DND-41 (cell line): ENCODE measurements around the gene PCED1A.

Source experiments
- ATAC-seq: fragments of 200-7000 bp; cut with Tn5 transposase; 3 replicates; pipeline ENCODE4 v1.9.1; 2021; ENCODE audit warnings: low read depth; ENCODE audit not compliant: insufficient read depth
- DNase-seq: peaks from one replicate; pipeline ENCODE4 v3.0.0-alpha.2; 2020
- H2AFZ ChIP-seq: 2 replicates; pipeline ENCODE4 v1.6.0; 2012; ENCODE audit warnings: low read depth, low read length
- H3K27ac ChIP-seq: 2 replicates; pipeline ENCODE4 v1.5.1; 2012; ENCODE audit warnings: low read length, inconsistent platforms
- H3K27me3 ChIP-seq: fragments of 200-600 bp; sonication (generic); 2 replicates; pipeline ENCODE4 v1.6.0; 2012; ENCODE audit warnings: low read length, mild to moderate bottlenecking, inconsistent platforms; ENCODE audit not compliant: insufficient read depth, poor library complexity
- H3K36me3 ChIP-seq: 2 replicates; pipeline ENCODE4 v1.5.1; 2012; ENCODE audit warnings: low read length, inconsistent platforms; ENCODE audit not compliant: insufficient read depth
- H3K4me1 ChIP-seq: 2 replicates; pipeline ENCODE4 v1.5.1; 2012; ENCODE audit warnings: mild to moderate bottlenecking, low read length; ENCODE audit not compliant: insufficient read depth
- H3K4me2 ChIP-seq: 2 replicates; pipeline ENCODE4 v1.6.0; 2012; ENCODE audit warnings: mild to moderate bottlenecking, moderate library complexity, low read length, inconsistent platforms; ENCODE audit not compliant: insufficient read depth
- H3K4me3 ChIP-seq, 2 experiments: fragments of 200-600 bp in 1 of 2; shearing (Covaris generic) in 1 of 2; 2 replicates each; pipeline ENCODE4 v1.5.1; 2012 to 2016; ENCODE audit warnings: inconsistent platforms in 2 of 2, low read length in 2 of 2, mild to moderate bottlenecking in 2 of 2, low read depth in 1 of 2, moderate library complexity in 1 of 2
- H3K79me2 ChIP-seq: 2 replicates; pipeline ENCODE4 v1.6.0; 2012; ENCODE audit warnings: low read length, inconsistent platforms; ENCODE audit not compliant: insufficient read depth
- H3K9ac ChIP-seq: 2 replicates; pipeline ENCODE4 v1.6.0; 2012; ENCODE audit warnings: low read depth, mild to moderate bottlenecking, inconsistent platforms, low read length, moderate library complexity
- H3K9me3 ChIP-seq: 2 replicates; pipeline ENCODE4 v1.5.1; 2012; ENCODE audit warnings: low read length, moderate library complexity, mild to moderate bottlenecking, inconsistent platforms; ENCODE audit not compliant: insufficient read depth, severe bottlenecking
- H4K20me1 ChIP-seq: 2 replicates; pipeline ENCODE4 v1.6.0; 2012; ENCODE audit warnings: low read length; ENCODE audit not compliant: insufficient read depth
- EZH2 ChIP-seq: IDR thresholded peaks from 3 replicates; pipeline ENCODE4 v1.6.1; 2012; ENCODE audit warnings: borderline replicate concordance, low read depth, mild to moderate bottlenecking, moderate library complexity, low read length, inconsistent platforms; ENCODE audit not compliant: severe bottlenecking
- TF ChIP-seq, protein P1 (sequence below): IDR thresholded peaks from 2 replicates; pipeline ENCODE4 v1.5.1; 2012; ENCODE audit warnings: borderline replicate concordance, low read length, moderate library complexity, mild to moderate bottlenecking; ENCODE audit not compliant: poor library complexity, severe bottlenecking; ENCODE audit errors: extremely low read depth

The PCED1A gene

DNA sequence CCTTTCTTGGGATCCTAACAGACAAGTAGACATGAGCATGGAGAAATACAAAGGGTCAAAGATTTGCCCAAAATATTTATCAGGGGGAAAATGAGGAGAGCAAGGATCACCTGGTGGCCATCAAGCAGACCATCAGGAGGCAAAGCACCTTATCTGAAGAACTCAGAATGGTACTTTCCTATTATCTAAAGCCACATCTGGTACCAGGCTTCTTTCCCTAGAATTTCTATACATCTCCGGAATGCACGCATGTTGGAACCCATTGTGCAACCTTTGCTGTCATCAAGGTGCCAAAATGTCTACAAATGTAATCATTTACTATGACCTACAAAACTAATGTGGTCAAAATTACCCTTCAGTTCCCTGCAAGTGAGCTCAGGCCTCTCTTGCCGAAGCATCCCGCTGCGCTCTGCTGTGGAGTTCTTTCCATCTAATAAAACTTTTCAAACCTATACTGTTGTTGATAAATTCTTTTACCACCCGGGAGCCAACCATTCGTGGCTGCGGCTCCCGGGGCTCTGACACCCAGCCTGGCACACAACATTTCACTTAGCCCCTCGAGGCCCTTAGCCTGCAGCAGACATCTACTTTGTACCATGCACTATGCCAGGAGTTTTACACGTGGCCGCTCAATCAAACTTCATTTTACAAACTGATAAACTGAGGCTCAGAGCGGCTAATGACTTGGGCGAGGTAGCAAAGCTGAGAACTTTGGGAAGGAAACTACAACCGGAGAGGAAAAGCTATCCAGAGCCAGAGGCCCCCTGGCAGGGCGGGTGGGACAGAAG is 36.2 kb downstream of the PCED1A start:
- no peak for TF ChIP-seq EZH2
- TF ChIP-seq, protein P1, sequence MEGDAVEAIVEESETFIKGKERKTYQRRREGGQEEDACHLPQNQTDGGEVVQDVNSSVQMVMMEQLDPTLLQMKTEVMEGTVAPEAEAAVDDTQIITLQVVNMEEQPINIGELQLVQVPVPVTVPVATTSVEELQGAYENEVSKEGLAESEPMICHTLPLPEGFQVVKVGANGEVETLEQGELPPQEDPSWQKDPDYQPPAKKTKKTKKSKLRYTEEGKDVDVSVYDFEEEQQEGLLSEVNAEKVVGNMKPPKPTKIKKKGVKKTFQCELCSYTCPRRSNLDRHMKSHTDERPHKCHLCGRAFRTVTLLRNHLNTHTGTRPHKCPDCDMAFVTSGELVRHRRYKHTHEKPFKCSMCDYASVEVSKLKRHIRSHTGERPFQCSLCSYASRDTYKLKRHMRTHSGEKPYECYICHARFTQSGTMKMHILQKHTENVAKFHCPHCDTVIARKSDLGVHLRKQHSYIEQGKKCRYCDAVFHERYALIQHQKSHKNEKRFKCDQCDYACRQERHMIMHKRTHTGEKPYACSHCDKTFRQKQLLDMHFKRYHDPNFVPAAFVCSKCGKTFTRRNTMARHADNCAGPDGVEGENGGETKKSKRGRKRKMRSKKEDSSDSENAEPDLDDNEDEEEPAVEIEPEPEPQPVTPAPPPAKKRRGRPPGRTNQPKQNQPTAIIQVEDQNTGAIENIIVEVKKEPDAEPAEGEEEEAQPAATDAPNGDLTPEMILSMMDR, result no peak
- Histone ChIP-seq H3K27me3 (peaks cover 38% of the 10 kb centered on the region), H3K4me1 (no peaks in the 10 kb centered on the region), H2AFZ (no peak overlapping the region), H3K27ac (no peak overlapping the region), H3K9ac (no peak overlapping the region), H3K4me3 (no peak overlapping the region), H3K9me3 (no peaks in the 10 kb centered on the region), H3K36me3 (no peaks in the 10 kb centered on the region), H3K79me2 (no peaks in the 10 kb centered on the region), H4K20me1 (peaks cover 16% of the 10 kb centered on the region), H3K4me2 (no peak overlapping the region)
- ATAC-seq (no peak), DNase-seq (no peak)

GRCh38 chr20:2801286-2801728 is 39.1 kb downstream of the PCED1A start:
- Histone ChIP-seq H3K4me3 (no peak overlapping the region), H3K27me3 (peaks cover 31% of the 10 kb centered on the region), H3K4me1 (no peaks in the 10 kb centered on the region), H3K9ac (no peak overlapping the region), H3K36me3 (no peaks in the 10 kb centered on the region), H3K4me2 (no peak overlapping the region), H2AFZ (no peak overlapping the region), H3K9me3 (no peaks in the 10 kb centered on the region), H3K27ac (no peak overlapping the region), H3K79me2 (no peaks in the 10 kb centered on the region), H4K20me1 (peaks cover 21% of the 10 kb centered on the region)
- DNase-seq, result no peak
- TF ChIP-seq EZH2, result no peak
- TF ChIP-seq, protein P1, result no peak
- no peak for ATAC-seq

GRCh38 chr20:2800521-2801285 is 39.8 kb downstream of the PCED1A start, which contains the start of gene CPXM1:
CPXM1 (minus strand) TSS chr20:2800627; CDS start chr20:2800572, 55 bp downstream.
- no peak for ATAC-seq
- Histone ChIP-seq H4K20me1 (peaks cover 20% of the 10 kb centered on the region), H3K4me2 (no peak within 1 kb of the TSS), H3K9ac (no peak within 1 kb of the TSS), H3K4me3 (no peak within 1 kb of the TSS), H3K79me2 (no peaks in the 10 kb centered on the region), H3K4me1 (no peaks in the 10 kb centered on the region), H3K36me3 (no peaks in the 10 kb centered on the region), H3K27ac (no peak within 1 kb of the TSS), H2AFZ (no peak within 1 kb of the TSS), H3K27me3 (peaks cover 31% of the 10 kb centered on the region), H3K9me3 (no peaks in the 10 kb centered on the region)
- no peak for DNase-seq
- TF ChIP-seq EZH2, result no peak
- TF ChIP-seq, protein P1, result no peak
